NB4 (cell line): ENCODE data around the gene MDGA2.

ENCODE experiments used
- DNase-seq: peaks from one replicate; pipeline ENCODE4 v3.0.0; 2010; ENCODE audit warnings: low read depth
- H3K4me3 ChIP-seq: one replicate; pipeline ENCODE4 v1.5.1; 2011; ENCODE audit warnings: mild to moderate bottlenecking, low read depth, low read length, moderate library complexity
- MYC ChIP-seq: IDR thresholded peaks from 2 replicates; pipeline ENCODE4 v1.6.1; 2011; ENCODE audit warnings: low read depth, low read length
- POLR2A ChIP-seq: IDR thresholded peaks from 2 replicates; pipeline ENCODE4 v1.6.1; 2011; ENCODE audit warnings: mild to moderate bottlenecking; ENCODE audit not compliant: insufficient read length; ENCODE audit errors: extremely low read depth
- TF ChIP-seq, protein P1 (sequence below): IDR thresholded peaks from one replicate; pipeline ENCODE4 v1.5.1; 2012; ENCODE audit warnings: low read depth, low read length
- TF ChIP-seq, protein P2 (sequence below): IDR thresholded peaks from 2 replicates; pipeline ENCODE4 v1.6.1; 2011; ENCODE audit warnings: low read depth, low read length

MDGA2 gene

DNA sequence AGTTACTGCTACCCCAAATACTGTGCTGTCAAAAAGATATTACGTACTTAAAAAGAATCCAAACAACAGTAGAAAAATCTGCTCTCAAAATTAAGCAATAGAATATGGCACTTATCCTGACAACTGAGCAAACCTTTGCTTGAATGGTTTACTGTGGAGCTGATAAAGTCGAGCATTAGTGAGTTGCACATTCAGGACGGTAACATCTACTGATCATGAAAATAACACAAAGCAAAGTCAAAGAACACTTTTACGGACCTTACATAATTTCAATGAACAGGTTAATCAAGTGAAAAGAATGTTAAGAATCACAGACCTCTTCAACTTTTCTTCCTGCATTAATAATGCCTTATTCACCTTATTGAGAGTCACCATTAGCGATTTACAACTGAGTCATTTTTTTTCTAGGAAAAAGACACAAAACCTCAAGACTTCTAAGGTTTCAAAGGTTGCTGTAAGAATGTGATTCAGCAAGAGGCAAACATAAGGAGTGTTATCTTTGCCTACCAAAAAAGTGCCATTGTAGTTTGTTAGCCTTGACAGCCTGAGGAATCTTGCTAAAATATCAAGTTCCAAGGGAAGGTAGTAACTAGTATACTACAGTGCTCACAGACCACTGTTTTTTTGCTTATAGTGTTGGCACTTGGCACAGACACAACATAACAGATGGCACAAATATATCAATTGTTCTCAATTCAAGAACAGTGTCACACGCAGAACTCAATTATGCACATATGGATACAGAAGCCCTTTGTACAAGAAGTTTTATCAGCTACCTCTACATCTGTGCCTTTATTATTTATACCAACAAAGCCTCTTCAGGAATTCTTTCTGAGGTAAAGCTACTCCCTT lies 689.6 kb downstream of the MDGA2 start:
- TF ChIP-seq, protein P1, sequence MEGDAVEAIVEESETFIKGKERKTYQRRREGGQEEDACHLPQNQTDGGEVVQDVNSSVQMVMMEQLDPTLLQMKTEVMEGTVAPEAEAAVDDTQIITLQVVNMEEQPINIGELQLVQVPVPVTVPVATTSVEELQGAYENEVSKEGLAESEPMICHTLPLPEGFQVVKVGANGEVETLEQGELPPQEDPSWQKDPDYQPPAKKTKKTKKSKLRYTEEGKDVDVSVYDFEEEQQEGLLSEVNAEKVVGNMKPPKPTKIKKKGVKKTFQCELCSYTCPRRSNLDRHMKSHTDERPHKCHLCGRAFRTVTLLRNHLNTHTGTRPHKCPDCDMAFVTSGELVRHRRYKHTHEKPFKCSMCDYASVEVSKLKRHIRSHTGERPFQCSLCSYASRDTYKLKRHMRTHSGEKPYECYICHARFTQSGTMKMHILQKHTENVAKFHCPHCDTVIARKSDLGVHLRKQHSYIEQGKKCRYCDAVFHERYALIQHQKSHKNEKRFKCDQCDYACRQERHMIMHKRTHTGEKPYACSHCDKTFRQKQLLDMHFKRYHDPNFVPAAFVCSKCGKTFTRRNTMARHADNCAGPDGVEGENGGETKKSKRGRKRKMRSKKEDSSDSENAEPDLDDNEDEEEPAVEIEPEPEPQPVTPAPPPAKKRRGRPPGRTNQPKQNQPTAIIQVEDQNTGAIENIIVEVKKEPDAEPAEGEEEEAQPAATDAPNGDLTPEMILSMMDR: no peak
- TF ChIP-seq, protein P2, sequence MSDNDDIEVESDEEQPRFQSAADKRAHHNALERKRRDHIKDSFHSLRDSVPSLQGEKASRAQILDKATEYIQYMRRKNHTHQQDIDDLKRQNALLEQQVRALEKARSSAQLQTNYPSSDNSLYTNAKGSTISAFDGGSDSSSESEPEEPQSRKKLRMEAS: no peak
- no peak for TF ChIP-seq POLR2A
- DNase-seq: no peak
- H3K4me3 ChIP-seq: no peak overlapping the region

DNA sequence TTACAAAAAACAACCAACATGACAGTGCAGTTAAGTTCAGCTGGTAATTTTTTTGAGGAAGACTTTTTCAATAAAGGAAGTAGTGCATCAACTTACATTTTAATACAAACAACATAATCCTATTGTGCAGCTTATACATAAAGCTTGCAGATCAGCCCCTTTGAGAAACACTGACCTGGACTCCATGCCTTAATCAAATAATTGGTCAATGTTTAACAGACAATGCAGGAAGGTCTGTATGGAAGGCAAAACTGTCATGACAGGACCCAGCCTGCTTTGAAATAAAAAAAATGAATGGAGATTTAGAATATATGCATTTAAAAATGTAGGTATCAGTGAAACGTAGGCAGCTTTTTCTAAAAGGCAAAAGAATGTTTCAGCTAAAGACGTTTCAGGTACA lies 702.1 kb downstream of the MDGA2 start:
- no peak for DNase-seq
- H3K4me3 ChIP-seq: no peak overlapping the region
- TF ChIP-seq MYC (no peak), POLR2A (no peak)
- TF ChIP-seq, protein P1: no peak
- TF ChIP-seq, protein P2: no peak

DNA sequence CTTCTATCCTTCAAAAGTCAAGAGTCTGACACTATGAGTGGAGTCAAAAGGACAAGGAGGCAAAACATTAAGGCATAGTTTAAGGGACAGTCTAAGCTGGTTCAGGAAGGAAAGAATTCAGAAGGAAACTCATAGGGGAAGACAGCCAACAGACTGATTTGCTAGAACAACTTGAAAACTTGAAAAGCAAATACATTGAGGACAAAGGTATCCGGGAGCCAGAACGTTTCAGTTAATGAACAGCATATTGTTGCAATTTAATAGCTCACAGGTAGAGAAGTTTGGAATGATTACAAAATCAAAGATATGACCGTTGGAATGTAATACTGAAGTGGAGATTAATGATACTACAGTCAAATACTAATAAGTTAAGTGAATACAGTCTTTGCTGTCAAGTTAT lies 711.0 kb downstream of the MDGA2 start:
- H3K4me3 ChIP-seq: no peak overlapping the region
- TF ChIP-seq MYC (no peak), POLR2A (no peak)
- TF ChIP-seq, protein P2: no peak
- TF ChIP-seq, protein P1: no peak
- DNase-seq: no peak

DNA sequence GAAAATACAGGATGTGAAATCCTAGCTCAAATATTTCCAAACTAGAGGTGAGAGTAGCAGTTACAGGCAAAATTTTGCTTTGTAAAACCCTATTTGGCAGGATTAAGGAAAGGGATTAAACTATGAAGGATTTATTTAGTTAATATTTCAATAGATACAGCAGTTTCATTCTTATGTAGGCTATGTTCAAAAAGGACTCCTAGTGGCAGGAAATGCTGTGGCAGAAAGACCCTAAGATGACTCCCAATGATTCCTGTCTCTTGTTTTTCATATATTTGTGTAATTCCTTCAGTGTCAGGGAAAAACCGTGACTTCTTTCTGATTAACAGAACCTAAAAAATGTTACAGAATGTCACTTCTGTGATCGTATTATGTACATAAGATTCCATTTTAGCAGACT lies 724.3 kb downstream of the MDGA2 start:
- H3K4me3 ChIP-seq: no peak overlapping the region
- TF ChIP-seq POLR2A: no peak
- TF ChIP-seq, protein P1: no peak
- TF ChIP-seq, protein P2: no peak
- TF ChIP-seq MYC: no peak
- no peak for DNase-seq

DNA sequence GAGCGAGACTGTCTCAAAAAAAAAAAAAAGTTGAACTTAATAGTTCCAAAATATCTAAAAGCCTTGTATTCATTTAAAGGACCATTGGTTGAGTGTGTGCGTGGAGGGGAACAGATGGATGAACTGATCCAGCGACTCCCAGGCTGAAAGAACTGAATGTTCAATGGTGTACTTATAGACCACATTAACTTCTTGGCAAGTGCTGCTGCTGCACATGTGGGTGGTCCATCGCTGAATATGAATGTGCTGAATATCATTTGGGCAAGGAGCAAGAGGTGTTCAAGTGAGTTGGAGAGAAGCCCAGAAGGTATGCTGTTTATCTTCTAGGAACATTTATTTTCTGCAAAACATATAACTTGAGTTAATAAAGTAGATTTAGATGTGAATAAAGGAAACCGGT lies 734.8 kb downstream of the MDGA2 start:
- TF ChIP-seq POLR2A: no peak
- TF ChIP-seq, protein P1: no peak
- TF ChIP-seq, protein P2: no peak
- TF ChIP-seq MYC: no peak
- H3K4me3 ChIP-seq: no peak overlapping the region
- no peak for DNase-seq
